OCI-LY7 (cell line): Measurements from ENCODE around the gene E2F2.
A peak's percentile ranks its signal among the peaks of the same experiment; 100 is the strongest.

ENCODE experiments used
- EZH2phosphoT487 ChIP-seq: fragments of 200-600 bp; sonication (generic); IDR thresholded peaks from 2 replicates; pipeline ENCODE4 v1.6.1; 2018; ENCODE audit warnings: low read depth, borderline replicate concordance, mild to moderate bottlenecking, mixed run types, antibody characterized with exemption, low read length, moderate library complexity, mixed read lengths
- TF ChIP-seq, protein P1 (sequence below): fragments of 200-600 bp; sonication (generic); conservative IDR thresholded peaks from 2 replicates; pipeline ENCODE4 v1.5.1; 2014; ENCODE audit warnings: mild to moderate bottlenecking, antibody characterized with exemption, low read length, moderate library complexity, mixed read lengths

DNA sequence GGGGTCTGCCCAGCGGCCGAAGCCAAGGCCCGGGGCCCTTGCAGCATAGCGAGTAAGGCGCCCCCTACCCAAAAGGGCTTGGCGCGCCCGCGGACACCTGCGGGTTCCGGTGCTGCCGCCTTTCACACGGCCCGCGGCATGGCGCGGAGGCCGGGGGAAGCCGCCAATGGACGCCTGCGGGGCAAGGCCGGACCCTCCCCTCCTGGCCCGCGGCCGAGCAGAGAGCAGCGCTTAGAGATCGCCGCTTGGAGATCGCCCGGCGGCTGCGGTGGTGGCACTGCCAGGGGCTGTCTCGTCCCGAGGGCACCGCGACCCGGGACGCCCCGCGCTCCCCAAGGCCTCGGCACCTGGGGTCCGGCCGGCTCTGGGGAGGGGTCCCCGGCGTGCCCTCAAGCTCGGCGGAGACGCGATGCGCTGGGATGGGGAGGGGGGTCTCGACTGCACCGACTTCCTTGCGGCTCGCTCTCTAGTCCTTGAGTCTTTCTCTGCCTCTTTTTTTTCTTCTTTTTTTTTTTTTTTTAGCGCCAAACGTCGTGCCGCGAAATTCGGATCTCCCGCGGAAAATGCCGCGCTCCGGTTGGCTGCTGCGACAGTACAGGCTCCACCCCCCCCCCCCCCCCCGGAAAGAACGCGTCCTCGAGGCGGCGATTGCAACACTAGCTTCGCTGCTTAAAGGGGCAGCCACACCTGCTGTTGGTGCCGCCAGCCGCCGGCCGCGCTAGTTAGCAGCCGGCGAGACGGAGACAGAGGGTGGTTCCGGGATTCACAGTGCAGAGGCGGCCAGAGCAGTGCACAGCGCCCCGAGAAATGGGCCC lies at the start of gene E2F2:
- TF ChIP-seq, protein P1, sequence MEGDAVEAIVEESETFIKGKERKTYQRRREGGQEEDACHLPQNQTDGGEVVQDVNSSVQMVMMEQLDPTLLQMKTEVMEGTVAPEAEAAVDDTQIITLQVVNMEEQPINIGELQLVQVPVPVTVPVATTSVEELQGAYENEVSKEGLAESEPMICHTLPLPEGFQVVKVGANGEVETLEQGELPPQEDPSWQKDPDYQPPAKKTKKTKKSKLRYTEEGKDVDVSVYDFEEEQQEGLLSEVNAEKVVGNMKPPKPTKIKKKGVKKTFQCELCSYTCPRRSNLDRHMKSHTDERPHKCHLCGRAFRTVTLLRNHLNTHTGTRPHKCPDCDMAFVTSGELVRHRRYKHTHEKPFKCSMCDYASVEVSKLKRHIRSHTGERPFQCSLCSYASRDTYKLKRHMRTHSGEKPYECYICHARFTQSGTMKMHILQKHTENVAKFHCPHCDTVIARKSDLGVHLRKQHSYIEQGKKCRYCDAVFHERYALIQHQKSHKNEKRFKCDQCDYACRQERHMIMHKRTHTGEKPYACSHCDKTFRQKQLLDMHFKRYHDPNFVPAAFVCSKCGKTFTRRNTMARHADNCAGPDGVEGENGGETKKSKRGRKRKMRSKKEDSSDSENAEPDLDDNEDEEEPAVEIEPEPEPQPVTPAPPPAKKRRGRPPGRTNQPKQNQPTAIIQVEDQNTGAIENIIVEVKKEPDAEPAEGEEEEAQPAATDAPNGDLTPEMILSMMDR: peak; percentile 60; the same call in 1 of the 2 replicates
- no peak for TF ChIP-seq EZH2phosphoT487
